Kidney (tissue), 14 donors: Measurements from ENCODE around the gene PLN. TPM values are rescaled to one million over a fixed set of nuclear protein-coding genes. Genes with fewer than 3 reads are reported as not detected.

Source experiments
- DNase-seq, 5 donors: peaks; one replicate each; pipeline ENCODE4 v3.0.0-alpha.2; 2013 to 2020
- FAIRE-seq: peaks from 2 replicates; lab custom pipeline; 2012; peaks lifted over from hg19 to GRCh38; lab: Jason Lieb, UNC
- H3K27ac ChIP-seq, 2 donors: one replicate each; pipeline ENCODE4 v1.7.0; 2013; ENCODE audit warnings: low read depth in 2 of 2, low read length in 2 of 2, inconsistent platforms in 1 of 2
- H3K27me3 ChIP-seq: one replicate; pipeline ENCODE4 v1.7.1; 2013; ENCODE audit warnings: low read length, inconsistent platforms; ENCODE audit not compliant: control insufficient read depth, insufficient read depth
- H3K36me3 ChIP-seq, 3 donors: one replicate each; pipeline versions ENCODE4 v1.7.0 to v1.7.1; 2013; ENCODE audit warnings: low read length in 3 of 3, control low read depth in 1 of 3, inconsistent platforms in 1 of 3; ENCODE audit not compliant: insufficient read depth in 3 of 3, control insufficient read depth in 2 of 3
- H3K4me1 ChIP-seq, 3 donors: one replicate each; pipeline versions ENCODE4 v1.7.0 to v1.7.1; 2013; ENCODE audit warnings: low read length in 3 of 3, inconsistent platforms in 1 of 3, low read depth in 1 of 3; ENCODE audit not compliant: control insufficient read depth in 2 of 3, insufficient read depth in 2 of 3
- H3K4me3 ChIP-seq, 3 donors: one replicate each; pipeline versions ENCODE4 v1.7.0 to v1.8.1; 2013; ENCODE audit warnings: low read length in 3 of 3, control low read depth in 1 of 3, inconsistent platforms in 1 of 3
- H3K9ac ChIP-seq, 3 donors: one replicate each; pipeline versions ENCODE4 v1.7.0 to v1.7.1; 2013; ENCODE audit warnings: low read length in 3 of 3, control low read depth in 1 of 3, inconsistent platforms in 1 of 3
- H3K9me3 ChIP-seq, 3 donors: one replicate each; pipeline versions ENCODE4 v1.7.0 to v1.7.1; 2013; ENCODE audit warnings: low read length in 3 of 3, control low read depth in 1 of 3, inconsistent platforms in 1 of 3; ENCODE audit not compliant: control insufficient read depth in 2 of 3, insufficient read depth in 1 of 3
- CTCF ChIP-seq: IDR thresholded peaks from 3 replicates; pipeline ENCODE4 v1.5.1; 2012; ENCODE audit warnings: mild to moderate bottlenecking, moderate library complexity, borderline replicate concordance; ENCODE audit not compliant: insufficient read depth; ENCODE audit errors: extremely low read depth
- intact Hi-C: fragments of 100-400 bp; cut with DNase I; formaldehyde crosslinking; loops from one replicate; pipeline ENCODE4 v1.11.1; 2022
- polyA plus RNA-seq: library from polyadenylated mRNA; stranded (reverse); fragments of 350-450 nt; fragmentation: Illumina TruSeq; extraction: RNeasy Lipid Tissue Mini Kit (QIAGEN cat#74804); gene quantifications from one replicate; pipeline ENCODE4 v1.2.3, GENCODE V29; 2014; ENCODE audit warnings: low read depth, low replicate concordance; ENCODE audit not compliant: insufficient read depth
- total RNA-seq: library from RNA; stranded (reverse); fragmentation: NEBNext Ultra II Directional; extraction: Animal tissue kit (Norgen Biotek cat#: 25700); gene quantifications from one replicate; pipeline ENCODE4 v1.2.1, GENCODE V29; 2021
- donor health status: control.
- donor health status: control.
- donor health status: control.
- donor health status: control.
- donor health status: control.
- donor health status: DM: yes; HTN: yes; CAD: no.
- donor health status: Normal renal cell carcinoma (clear cell type).

PLN gene
- total and polyA plus RNA-seq, 2 donors from 2014 or later = 22.7 to 47.2 TPM

GRCh38 chr6:118606858-118607257 is 58.8 kb downstream of the PLN start:
- H3K4me1 ChIP-seq = no peaks in the 10 kb centered on the region
- intact Hi-C loops = no loop called here
- FAIRE-seq (no peak), DNase-seq (no peak)
- no peak overlapping the region for H3K9ac ChIP-seq
- no peak for TF ChIP-seq CTCF
- H3K27ac ChIP-seq = no peak overlapping the region
- H3K4me3 ChIP-seq = no peak overlapping the region
- no peaks in the 10 kb centered on the region for H3K36me3 ChIP-seq
- H3K9me3 ChIP-seq = no peaks in the 10 kb centered on the region
- H3K27me3 ChIP-seq = no peaks in the 10 kb centered on the region

Other genes with a start within 250 kb of the PLN start
- gene CEP85L, start 103.3 kb downstream of the PLN start, total RNA-seq = 12.9 TPM
- gene CEP85L, start 103.3 kb downstream of the PLN start, polyA plus RNA-seq = 0.84 TPM